GM12872 (cell line): Measurements from ENCODE around the gene ZNF514.

Source experiments
- CTCF ChIP-seq: IDR thresholded peaks from 3 replicates; pipeline ENCODE4 v1.5.1; 2011; ENCODE audit warnings: low read depth, mild to moderate bottlenecking, low read length, moderate library complexity; ENCODE audit not compliant: insufficient read depth

ZNF514 gene

GRCh38 chr2:95122197-95122551, 37.5 kb downstream of the ZNF514 start:
- no peak for TF ChIP-seq CTCF

GRCh38 chr2:95121407-95122196, 38.0 kb downstream of the ZNF514 start, which contains the start of gene MRPS5:
MRPS5 (minus strand) TSS chr2:95121808; CDS start chr2:95121791, 17 bp downstream.
- no peak for TF ChIP-seq CTCF

GRCh38 chr2:95121093-95121406, 38.6 kb downstream of the ZNF514 start:
- no peak for TF ChIP-seq CTCF

GRCh38 chr2:95115418-95115817, 44.2 kb downstream of the ZNF514 start:
- peak; percentile 85 for TF ChIP-seq CTCF

- no peak for TF ChIP-seq CTCF
These were observed 46.2 kb downstream of the ZNF514 start for GRCh38 chr2:95113464-95113863.

- TF ChIP-seq CTCF: no peak
These were observed 49.3 kb downstream of the ZNF514 start for GRCh38 chr2:95110395-95110794.

GRCh38 chr2:95109260-95109659, 50.4 kb downstream of the ZNF514 start:
- TF ChIP-seq CTCF: no peak

GRCh38 chr2:95106081-95106480, 53.6 kb downstream of the ZNF514 start:
- no peak for TF ChIP-seq CTCF
